D721Med (cell line): ENCODE measurements around the gene TOPORS.

ENCODE experiments used
- DNase-seq: peaks from one replicate; pipeline ENCODE4 v3.0.0; 2011; ENCODE audit warnings: low spot score; ENCODE audit not compliant: insufficient read length
- FAIRE-seq: peaks from 2 replicates; lab custom pipeline; 2011; peaks lifted over from hg19 to GRCh38; lab: Jason Lieb, UNC
- CTCF ChIP-seq: IDR thresholded peaks from 2 replicates; pipeline ENCODE4 v1.5.1; 2012; ENCODE audit warnings: mild to moderate bottlenecking, control low read depth; ENCODE audit not compliant: insufficient read depth; ENCODE audit errors: missing control alignments

Gene TOPORS

GRCh38 chr9:32490601-32491000 lies 61.8 kb downstream of the TOPORS start:
- TF ChIP-seq CTCF = no peak
- FAIRE-seq = no peak
- DNase-seq = no peak
